H1 (cell line): ENCODE data around the gene INPP5A. TPM values are rescaled to one million over a fixed set of nuclear protein-coding genes. Genes with fewer than 3 reads are reported as not detected.
"Not testable (repeated sequence)": the region's sequence is repeated elsewhere in the genome, so short reads cannot be mapped to it uniquely, and the experiment has no call there.

Experiments used
- CTCF ChIA-PET: fragments of 300-600 bp; sonication (Branson Sonifier 250); formaldehyde crosslinking; loops from one replicate; lab custom pipeline; 2021; ENCODE audit not compliant: partially characterized antibody; lab: Charles Lee
- POLR2A ChIA-PET: fragments of 300-600 bp; sonication (Branson Sonifier 250); formaldehyde crosslinking; loops from one replicate; lab custom pipeline; 2021; ENCODE audit warnings: inconsistent platforms; ENCODE audit not compliant: partially characterized antibody; lab: Charles Lee
- DNase-seq, 2 experiments: peaks; one replicate each; pipeline versions ENCODE4 v3.0.0 to v3.0.0-alpha.2; 2010 to 2022; ENCODE audit warnings: low spot score in 2 of 2, low read depth in 1 of 2, mixed read lengths in 1 of 2
- FAIRE-seq: peaks from 2 replicates; lab custom pipeline; 2011; peaks lifted over from hg19 to GRCh38; lab: Jason Lieb, UNC
- H2AFZ ChIP-seq: 2 replicates; pipeline ENCODE4 v1.8.1; 2012; ENCODE audit warnings: low read length, inconsistent platforms
- H2AK5ac ChIP-seq: 2 replicates; pipeline ENCODE4 v1.6.1; 2013; ENCODE audit warnings: low read depth, low read length
- H2BK120ac ChIP-seq: replicated peaks from 2 replicates; pipeline ENCODE3; 2013; ENCODE audit warnings: low read depth, low read length, inconsistent platforms
- H2BK12ac ChIP-seq: 2 replicates; pipeline ENCODE4 v1.6.1; 2013; ENCODE audit warnings: low read depth, low read length
- H2BK15ac ChIP-seq: 2 replicates; pipeline ENCODE4 v1.6.1; 2013; ENCODE audit warnings: low read length
- H2BK20ac ChIP-seq: 2 replicates; pipeline ENCODE4 v1.6.1; 2013; ENCODE audit warnings: low read length
- H2BK5ac ChIP-seq: 2 replicates; pipeline ENCODE4 v1.6.1; 2013; ENCODE audit warnings: low read depth, low read length
- H3K14ac ChIP-seq: 2 replicates; pipeline ENCODE4 v1.6.1; 2013; ENCODE audit warnings: inconsistent platforms; ENCODE audit not compliant: insufficient read length
- H3K18ac ChIP-seq: 2 replicates; pipeline ENCODE4 v1.6.1; 2013; ENCODE audit warnings: low read length; ENCODE audit errors: extremely low read depth
- H3K23ac ChIP-seq: 2 replicates; pipeline ENCODE4 v1.6.1; 2013; ENCODE audit warnings: inconsistent platforms; ENCODE audit not compliant: insufficient read length
- H3K23me2 ChIP-seq: 2 replicates; pipeline ENCODE4 v1.6.1; 2013; ENCODE audit warnings: low read depth, low read length
- H3K27ac ChIP-seq: 2 replicates; pipeline ENCODE4 v1.6.1; 2011; ENCODE audit warnings: low read depth, low read length, inconsistent platforms
- H3K27me3 ChIP-seq, 4 experiments: replicated peaks in 1 of 4; 1 replicate in 1 of 4; 2 replicates in 3 of 4; pipeline versions ENCODE4 v1.6.1 to v1.8.1; 2011 to 2013; ENCODE audit warnings: low read length in 3 of 4, mild to moderate bottlenecking in 3 of 4, inconsistent platforms in 2 of 4, mixed read lengths in 2 of 4, moderate library complexity in 1 of 4; ENCODE audit not compliant: control insufficient read depth in 3 of 4, insufficient read depth in 3 of 4; ENCODE audit errors: extremely low read depth in 1 of 4
- H3K36me3 ChIP-seq, 4 experiments: 2 replicates each; pipeline versions ENCODE4 v1.6.1 to v1.8.1; 2011 to 2013; ENCODE audit warnings: mild to moderate bottlenecking in 4 of 4, low read length in 3 of 4, moderate library complexity in 2 of 4, control low read depth in 1 of 4, inconsistent platforms in 1 of 4; ENCODE audit not compliant: insufficient read depth in 4 of 4, control insufficient read depth in 2 of 4
- H3K4ac ChIP-seq: replicated peaks from 2 replicates; pipeline ENCODE3; 2013; ENCODE audit warnings: low read length, low read depth, mixed read lengths, inconsistent platforms; ENCODE audit not compliant: insufficient read length
- H3K4me1 ChIP-seq, 4 experiments: replicated peaks in 1 of 4; 1 replicate in 1 of 4; 2 replicates in 3 of 4; pipeline versions ENCODE4 v1.6.1 to v1.8.1; 2011 to 2013; ENCODE audit warnings: low read length in 3 of 4, inconsistent platforms in 2 of 4, mixed read lengths in 1 of 4; ENCODE audit not compliant: insufficient read depth in 4 of 4, control insufficient read depth in 3 of 4
- H3K4me2 ChIP-seq, 2 experiments: 2 replicates each; pipeline versions ENCODE4 v1.6.1 to v1.8.1; 2011 to 2013; ENCODE audit warnings: low read depth in 2 of 2, low read length in 2 of 2, control low read depth in 1 of 2, inconsistent platforms in 1 of 2, mild to moderate bottlenecking in 1 of 2; ENCODE audit not compliant: insufficient read depth in 1 of 2
- H3K4me3 ChIP-seq, 4 experiments: fragments of 200-600, 300-600 bp in 1 of 4; sonication (generic), shearing (Covaris generic), sonication (Bioruptor Twin) in 1 of 4; 2 replicates each; pipeline versions ENCODE4 v1.5.1 to v1.8.1; 2011 to 2016; ENCODE audit warnings: low read length in 4 of 4, low read depth in 3 of 4, control low read depth in 2 of 4, inconsistent platforms in 2 of 4, mild to moderate bottlenecking in 2 of 4, mixed read lengths in 1 of 4, moderate library complexity in 1 of 4; ENCODE audit not compliant: insufficient read depth in 2 of 4; ENCODE audit errors: extremely low read depth in 1 of 4
- H3K56ac ChIP-seq: replicated peaks from 2 replicates; pipeline ENCODE3; 2013; ENCODE audit warnings: low read depth, mild to moderate bottlenecking, mixed read lengths, low read length, inconsistent platforms; ENCODE audit not compliant: insufficient read length
- H3K79me1 ChIP-seq: 2 replicates; pipeline ENCODE4 v1.6.1; 2013; ENCODE audit warnings: low read depth, low read length, control low read depth
- H3K79me2 ChIP-seq, 2 experiments: 2 replicates each; pipeline versions ENCODE4 v1.6.1 to v1.8.1; 2012 to 2013; ENCODE audit warnings: low read length in 2 of 2, mild to moderate bottlenecking in 2 of 2, inconsistent platforms in 1 of 2; ENCODE audit not compliant: insufficient read depth in 2 of 2, control insufficient read depth in 1 of 2
- H3K9ac ChIP-seq, 4 experiments: replicated peaks in 1 of 4; 1 replicate in 1 of 4; 2 replicates in 3 of 4; pipeline versions ENCODE4 v1.6.1 to v1.8.1; 2011 to 2013; ENCODE audit warnings: low read depth in 3 of 4, low read length in 3 of 4, control low read depth in 2 of 4, mild to moderate bottlenecking in 2 of 4, moderate library complexity in 2 of 4, inconsistent platforms in 1 of 4; ENCODE audit errors: extremely low read depth in 1 of 4
- H3K9me3 ChIP-seq, 2 experiments: 2 replicates each; pipeline versions ENCODE4 v1.6.1 to v1.8.1; 2012 to 2013; ENCODE audit warnings: mild to moderate bottlenecking in 2 of 2, moderate library complexity in 2 of 2, control low read depth in 1 of 2, inconsistent platforms in 1 of 2, low read depth in 1 of 2, low read length in 1 of 2, mixed read lengths in 1 of 2; ENCODE audit not compliant: insufficient read depth in 2 of 2
- H4K20me1 ChIP-seq, 2 experiments: replicated peaks in 1 of 2; 2 replicates each; pipeline versions ENCODE3 to v1.8.1; 2011 to 2013; ENCODE audit warnings: inconsistent platforms in 2 of 2, low read length in 2 of 2, mild to moderate bottlenecking in 1 of 2; ENCODE audit not compliant: insufficient read depth in 2 of 2, control insufficient read depth in 1 of 2
- H4K5ac ChIP-seq: 2 replicates; pipeline ENCODE4 v1.6.1; 2013; ENCODE audit warnings: low read length, low read depth, mixed read lengths, inconsistent platforms; ENCODE audit not compliant: insufficient read length
- H4K8ac ChIP-seq: 2 replicates; pipeline ENCODE4 v1.8.0; 2013; ENCODE audit warnings: mild to moderate bottlenecking, moderate library complexity, low read length, inconsistent platforms; ENCODE audit not compliant: insufficient read depth; ENCODE audit errors: extremely low read depth
- H4K91ac ChIP-seq: replicated peaks from 2 replicates; pipeline ENCODE3; 2013; ENCODE audit warnings: low read length, mixed read lengths, inconsistent platforms; ENCODE audit not compliant: insufficient read length
- SRF ChIP-seq: IDR thresholded peaks from 2 replicates; pipeline ENCODE4 v1.6.1; 2011; ENCODE audit warnings: mild to moderate bottlenecking, low read depth, low read length, moderate library complexity
- WGBS, 2 experiments: shearing (Covaris generic) in 1 of 2; methylation state at CpG; one replicate each; pipeline versions ENCODE4 v1.1.6 to v1.1.7; 2013 to 2015; ENCODE audit warnings: low lambda C conversion rate in 2 of 2, mixed read lengths in 2 of 2, inconsistent platforms in 1 of 2, low coverage in 1 of 2, missing lambda C conversion rate in 1 of 2; ENCODE audit not compliant: insufficient replicate concordance in 2 of 2, insufficient coverage in 1 of 2, insufficient read length in 1 of 2; ENCODE audit errors: extremely low coverage in 1 of 2, missing lambda C conversion rate in 1 of 2; 5-methylcytosine and 5-hydroxymethylcytosine counted together
- polyA plus RNA-seq, 7 experiments: library from polyadenylated mRNA; depleted of rRNA in 3 of 7; stranded (reverse) in 5 of 7; unstranded in 2 of 7; fragments of >200 nt in 5 of 7; fragments of 200-250 nt in 2 of 7; gene quantifications; 1 replicate in 5 of 7; 2 replicates in 1 of 7; 4 replicates in 1 of 7; pipeline versions ENCODE4 v1.2.1 to v1.2.3, GENCODE V29; 2011 to 2013; ENCODE audit warnings: missing spikeins in 2 of 7, mixed read lengths in 2 of 7
- total RNA-seq: library from RNA; stranded (reverse); fragmentation: NEBNext Ultra II Directional; extraction: Animal tissue kit (Norgen Biotek cat#: 25700); gene quantifications from 2 replicates; pipeline ENCODE4 v1.2.1, GENCODE V29; 2021

INPP5A gene
- total and polyA plus RNA-seq, 2 of the 8 experiments (the other 6 are each of a cell fraction or from before 2014, with no cell fraction given) = 19.7 to 27.5 TPM

DNA sequence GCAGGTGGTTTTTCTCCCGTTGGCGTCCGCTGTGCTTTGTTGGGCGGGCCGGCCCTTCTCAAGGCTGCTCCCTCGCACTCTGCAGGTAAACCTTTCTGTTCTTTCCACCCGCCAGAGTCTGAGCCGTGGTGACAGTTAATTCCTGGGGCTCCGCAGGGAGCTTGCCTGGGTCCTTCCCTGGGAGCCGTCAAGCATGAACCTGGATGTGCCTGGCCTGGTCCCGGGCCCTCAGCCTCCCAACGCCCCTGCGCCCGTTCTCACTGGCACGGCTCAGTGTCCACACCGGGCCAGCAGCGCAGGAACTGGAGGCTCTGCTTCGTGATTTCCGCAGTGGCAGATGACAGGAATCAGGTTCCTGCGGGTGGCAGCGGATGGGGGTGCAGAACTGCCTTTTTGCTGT lies 259.3 kb downstream of the INPP5A start (continued):
- no peak for TF ChIP-seq SRF

- H3K36me3 ChIP-seq, H3K14ac ChIP-seq, POLR2A ChIA-PET, H3K79me2 ChIP-seq, H3K23me2 ChIP-seq, H2BK20ac ChIP-seq, FAIRE-seq, DNase-seq, H3K4me2 ChIP-seq, H2AK5ac ChIP-seq, H3K18ac ChIP-seq, H3K27ac ChIP-seq, H4K20me1 ChIP-seq, H3K4ac ChIP-seq, H3K56ac ChIP-seq, H2BK15ac ChIP-seq, H3K4me3 ChIP-seq, H3K23ac ChIP-seq, H2AFZ ChIP-seq, H2BK5ac ChIP-seq, H3K4me1 ChIP-seq, H3K27me3 ChIP-seq, H2BK12ac ChIP-seq, H2BK120ac ChIP-seq, H4K91ac ChIP-seq, H3K79me1 ChIP-seq, H3K9ac ChIP-seq, H4K5ac ChIP-seq, H4K8ac ChIP-seq, H3K9me3 ChIP-seq: not testable (repeated sequence)
- CTCF ChIA-PET = interaction anchor here (0.8 kb wide), 1 partner anchor 143 kb away, joined by 3 read pairs; no protein-coding TSS in a partner anchor
- WGBS, 2 experiments = 90% methylated on average over 20 of the region's 32 CpGs; no CpG with 5 or more reads in 1 of the 2 experiments
Observed at GRCh38 chr10:132797986-132798385, 260.4 kb downstream of the INPP5A start.
